Stimulated activated CD4-positive, alpha-beta T cell treated with anti-CD3 and anti-CD28 coated beads, TNF-alpha, amount 100 ng/mL, for 1 hour (primary cell): ENCODE data around the gene RELN.

Experiments
- DNase-seq, 3 donors: peaks; one replicate each; pipeline ENCODE4 v3.0.0-alpha.2; 2020; ENCODE audit warnings: low read depth in 3 of 3, low spot score in 1 of 3

Gene RELN

GRCh38 chr7:103727982-103728610 is 261.4 kb downstream of the RELN start:
- DNase-seq: no peak

- DNase-seq: no peak
Observed at GRCh38 chr7:103719070-103719469, 270.4 kb downstream of the RELN start.

- DNase-seq: no peak
Observed at GRCh38 chr7:103718482-103719061, 270.9 kb downstream of the RELN start.

- no peak for DNase-seq
Observed at GRCh38 chr7:103717574-103717973, 271.9 kb downstream of the RELN start.

DNA sequence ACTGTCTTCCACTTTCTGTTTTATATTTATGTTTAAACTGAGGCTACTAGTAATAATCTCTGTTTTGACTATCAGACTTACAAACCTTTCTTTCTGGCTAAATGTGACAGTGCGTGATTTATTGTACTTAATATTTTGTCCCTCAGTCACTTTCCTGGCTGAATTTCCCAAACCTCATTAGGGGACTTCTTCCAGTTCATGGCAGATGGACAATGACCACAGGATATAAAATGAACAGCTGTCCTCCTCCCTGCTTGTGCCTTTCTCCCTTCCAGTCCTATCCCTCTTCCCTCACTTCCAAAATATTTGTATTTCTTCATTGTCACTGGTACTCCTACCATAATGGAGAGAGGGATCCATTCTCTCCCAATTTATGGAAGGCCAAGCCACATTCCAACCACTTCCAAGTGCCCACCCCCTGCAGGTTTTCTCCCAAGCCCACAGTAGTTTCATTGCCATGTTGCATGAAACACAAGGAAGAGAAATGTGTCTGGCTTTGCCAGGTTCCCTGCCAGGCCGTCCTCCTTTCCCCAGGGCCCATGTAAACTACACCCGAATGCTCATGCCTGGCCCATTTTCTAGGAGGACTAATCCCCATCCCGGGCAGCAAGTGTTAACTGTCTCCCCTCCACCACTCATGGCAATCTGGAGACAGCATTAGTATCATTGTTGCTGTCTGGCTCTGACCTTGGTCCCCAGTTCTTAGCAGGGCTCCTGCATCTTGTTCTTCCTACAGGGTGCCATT is 273.9 kb downstream of the RELN start:
- DNase-seq: no peak

DNA sequence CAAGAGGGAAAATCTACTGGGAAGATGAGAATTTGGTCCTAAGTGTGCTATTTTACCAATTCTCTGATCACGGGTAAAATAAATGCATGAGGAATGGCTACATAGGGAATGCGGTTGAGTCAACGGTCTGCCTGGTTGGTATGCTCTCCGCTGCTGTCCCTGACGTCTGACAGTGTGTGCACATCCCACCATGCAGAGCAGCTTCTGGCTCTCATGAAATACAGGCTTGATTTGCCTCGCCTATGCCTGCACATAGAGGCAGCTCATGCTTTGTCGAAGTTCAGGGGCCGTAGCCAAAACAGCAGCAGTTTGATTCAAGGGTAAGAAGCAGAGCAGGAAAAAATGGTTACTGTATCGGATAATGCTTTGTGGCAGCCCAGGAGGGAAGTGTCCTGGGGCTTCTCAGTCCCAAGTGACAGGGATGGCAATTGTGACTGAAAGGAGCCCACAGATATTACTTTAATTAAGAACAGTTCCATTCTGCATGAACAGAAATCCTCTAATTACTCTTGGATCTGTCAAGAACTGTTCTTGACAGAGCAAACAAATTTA is 275.0 kb downstream of the RELN start:
- no peak for DNase-seq

DNA sequence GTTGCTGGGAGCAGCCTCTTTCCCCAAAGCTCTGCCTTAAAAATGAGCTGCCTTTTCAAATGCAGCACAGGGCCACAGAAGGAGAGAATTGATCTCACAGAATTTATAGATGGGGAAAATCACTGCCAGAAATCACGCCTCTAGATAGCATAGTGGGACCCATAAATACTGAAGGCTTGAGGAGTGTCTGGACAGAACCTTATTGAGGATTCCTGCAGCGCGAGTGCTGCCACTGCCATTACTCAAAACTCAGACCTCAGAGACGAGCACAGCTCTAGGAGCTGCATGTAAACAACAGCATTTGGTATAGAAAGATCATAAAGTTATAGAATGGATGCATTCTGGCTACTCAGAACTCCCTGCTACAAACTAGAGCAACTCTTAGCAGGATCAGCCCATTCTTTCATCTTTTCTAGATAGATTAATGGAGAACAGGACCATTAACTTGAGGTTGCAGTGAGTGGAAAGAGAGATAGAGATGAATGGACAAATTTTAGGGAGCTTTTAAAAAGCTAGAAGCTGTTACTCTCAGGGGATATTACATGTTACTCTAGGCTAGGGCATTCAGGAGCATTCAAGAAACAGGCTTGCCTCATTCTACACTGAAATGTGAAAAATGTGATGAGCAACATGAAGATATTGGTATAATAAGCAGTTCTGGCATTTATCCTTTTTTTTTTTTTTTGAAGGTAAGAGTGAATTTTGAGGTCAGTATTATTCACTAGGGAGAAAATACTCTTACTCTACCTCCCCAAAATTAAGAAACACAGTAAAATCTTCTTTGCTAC is 276.3 kb downstream of the RELN start:
- DNase-seq: no peak

DNA sequence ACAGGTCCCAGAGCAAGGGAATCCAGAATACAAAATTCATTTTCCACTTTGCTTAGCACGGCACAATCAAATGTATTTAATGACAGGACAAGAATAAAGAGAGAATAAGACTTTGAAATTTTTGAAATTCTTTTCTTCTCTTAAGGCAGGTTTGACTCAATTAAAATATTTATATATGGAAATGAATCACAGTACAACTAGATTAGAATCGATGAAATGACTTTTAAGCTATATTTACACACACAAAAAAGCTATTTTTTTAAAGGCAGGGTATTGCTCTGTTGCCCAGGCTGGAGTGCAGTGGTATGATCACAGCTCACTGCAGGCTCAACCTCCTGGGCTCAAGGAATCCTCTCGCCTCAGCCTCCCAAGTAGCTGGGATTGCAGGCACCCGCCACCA is 278.0 kb downstream of the RELN start:
- DNase-seq: no peak

DNA sequence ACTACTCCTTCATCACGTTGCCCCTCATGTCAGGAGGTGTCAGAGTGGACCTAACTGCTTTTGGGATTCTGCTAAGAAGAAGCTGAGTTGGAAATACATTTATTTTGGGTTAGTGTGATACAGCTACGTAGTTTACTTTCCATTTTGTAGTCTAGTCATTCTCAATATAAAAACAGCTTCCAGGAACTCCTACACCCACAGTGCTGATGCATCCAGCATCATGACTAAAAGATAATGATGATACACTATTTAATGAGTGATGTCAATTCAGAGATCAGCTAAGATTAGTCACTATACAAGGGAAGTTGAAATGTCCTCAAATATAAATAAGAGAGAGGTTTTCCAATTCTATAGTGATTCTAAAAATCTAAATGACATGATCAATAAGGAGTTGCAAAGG is 279.2 kb downstream of the RELN start:
- no peak for DNase-seq

DNA sequence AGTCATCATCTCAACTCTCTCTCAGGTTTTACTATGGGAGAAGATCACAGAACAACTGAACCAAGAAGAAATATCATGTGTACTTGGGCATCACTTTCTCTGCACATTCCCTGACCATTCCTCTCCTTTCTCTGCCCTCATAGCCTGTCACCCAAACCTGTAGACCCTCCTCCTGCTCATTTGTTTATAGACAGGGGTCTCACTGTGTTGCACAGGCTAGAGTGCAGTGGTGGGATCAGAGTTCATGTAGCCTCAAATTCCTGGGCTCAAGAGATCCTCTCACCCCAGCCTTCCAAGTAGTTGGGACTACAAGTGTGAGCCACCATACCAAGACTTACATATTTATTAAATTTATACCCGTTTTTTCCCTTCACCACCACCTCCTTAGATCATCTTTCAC is 282.7 kb downstream of the RELN start:
- no peak for DNase-seq

DNA sequence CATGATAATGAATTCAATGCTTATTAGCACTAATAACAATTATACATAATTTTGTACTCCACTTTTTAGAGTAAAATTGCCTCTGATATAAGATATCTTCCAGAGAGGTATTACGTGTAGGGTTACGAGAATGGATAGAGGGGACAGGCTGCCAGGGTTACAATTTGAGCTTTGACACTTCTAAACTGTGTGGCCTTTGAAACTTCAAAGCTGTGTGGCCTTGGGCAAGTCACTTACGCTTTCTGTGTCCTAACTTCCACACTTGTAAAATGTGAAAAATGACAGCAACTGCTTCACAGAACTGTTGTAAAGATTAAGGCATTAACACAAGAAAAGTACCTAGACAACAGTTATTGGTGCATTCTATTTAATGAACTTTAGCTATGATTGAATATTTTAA is 283.9 kb downstream of the RELN start:
- no peak for DNase-seq

DNA sequence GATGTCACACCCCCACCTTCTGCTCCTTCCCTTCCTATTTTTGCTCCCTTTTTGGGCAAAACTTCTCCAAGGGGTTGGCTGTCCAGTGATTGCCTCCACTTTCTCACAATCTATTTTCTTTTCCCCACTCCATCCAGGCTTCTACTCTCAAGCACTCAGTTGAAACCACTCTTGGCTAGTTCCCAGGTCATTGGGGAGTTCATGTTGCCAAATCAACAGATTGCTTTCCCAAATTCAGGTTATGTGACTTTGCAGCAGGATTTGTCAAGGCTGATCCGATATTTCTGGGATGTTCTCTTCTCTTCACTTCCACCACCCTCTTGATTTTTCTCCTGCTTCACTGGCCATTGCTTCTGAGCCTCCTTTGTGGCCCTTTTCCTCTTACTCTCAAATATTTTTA is 284.8 kb downstream of the RELN start:
- no peak for DNase-seq

GRCh38 chr7:103702982-103703381 is 286.5 kb downstream of the RELN start:
- no peak for DNase-seq

- DNase-seq: no peak
Observed at GRCh38 chr7:103702454-103702853, 287.0 kb downstream of the RELN start.

DNA sequence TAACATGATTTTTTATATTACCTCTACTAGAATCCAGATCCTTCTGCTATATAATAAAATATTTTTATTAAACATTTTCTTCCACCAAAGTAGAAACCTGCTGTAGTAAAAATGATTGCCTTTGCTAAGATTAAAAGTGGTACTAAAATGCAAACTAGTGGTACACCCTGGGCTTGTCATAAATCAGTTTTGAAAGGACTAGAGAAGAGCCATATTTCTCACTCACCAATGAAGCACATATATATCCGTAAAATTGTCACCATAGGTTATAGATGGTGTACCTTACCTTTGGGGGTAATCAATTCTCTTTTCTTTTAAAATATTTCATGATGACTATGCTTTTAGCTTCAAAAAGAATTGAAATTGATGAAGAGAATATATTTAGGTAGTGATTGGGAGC is 290.4 kb downstream of the RELN start:
- no peak for DNase-seq

DNA sequence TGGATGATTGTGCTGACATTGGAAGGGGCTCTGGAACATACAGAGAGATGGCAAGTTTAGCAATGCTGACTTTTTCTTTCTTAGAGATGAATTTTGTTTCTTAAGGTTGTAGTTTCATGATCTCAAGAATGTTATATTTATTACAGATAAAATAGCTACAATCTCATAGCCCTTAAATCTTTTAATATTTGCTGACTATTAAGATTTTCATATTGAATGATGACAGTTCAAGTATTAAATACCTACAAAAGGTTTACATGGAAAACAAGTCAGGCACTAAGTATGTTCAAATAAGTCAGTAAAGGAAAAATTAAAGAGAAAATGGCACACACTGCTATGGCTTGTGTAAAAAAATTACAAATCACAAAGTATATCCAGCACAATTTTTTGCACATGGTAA is 291.4 kb downstream of the RELN start:
- no peak for DNase-seq

DNA sequence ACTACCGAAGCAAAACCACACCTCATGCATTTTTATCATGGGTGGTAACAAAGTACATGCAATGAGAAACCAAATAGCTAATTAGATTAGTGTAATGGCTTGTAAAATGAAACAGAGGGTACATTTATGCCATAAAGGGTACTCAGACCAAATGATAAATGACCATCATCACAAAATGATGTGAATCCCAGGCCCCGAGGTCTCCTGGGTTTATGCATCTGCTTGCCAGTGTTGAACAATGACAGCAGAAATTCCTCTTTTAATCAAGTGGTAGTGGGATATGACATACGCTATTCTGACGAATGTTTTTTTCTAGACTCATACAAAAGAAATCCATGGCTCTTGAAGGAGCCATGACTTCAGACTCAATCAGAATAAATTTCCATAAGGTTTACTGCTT is 293.9 kb downstream of the RELN start:
- no peak for DNase-seq

- DNase-seq: no peak
Observed at GRCh38 chr7:103694304-103694703, 295.2 kb downstream of the RELN start.

DNA sequence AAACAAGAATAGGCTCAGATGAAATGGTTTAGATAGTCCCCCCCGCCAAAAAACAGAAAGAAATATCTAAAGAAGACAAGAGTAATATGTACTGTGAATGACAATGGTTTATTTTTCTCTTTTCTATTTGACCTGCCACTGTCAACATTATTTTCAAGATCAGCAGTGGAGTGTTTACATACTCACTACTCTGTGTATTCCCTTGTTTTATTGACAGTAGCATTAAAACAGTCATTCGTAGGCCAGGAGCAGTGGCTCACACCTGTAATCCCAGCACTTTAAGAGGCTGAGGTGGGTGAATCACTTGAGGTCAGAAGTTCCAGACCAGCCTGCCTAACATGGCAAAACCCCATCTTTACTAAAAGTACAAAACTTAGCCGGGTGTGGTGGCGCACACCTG is 298.2 kb downstream of the RELN start:
- no peak for DNase-seq

GRCh38 chr7:103690242-103690974 is 299.1 kb downstream of the RELN start:
- DNase-seq: no peak

GRCh38 chr7:103689255-103689654 is 300.2 kb downstream of the RELN start:
- DNase-seq: no peak
